GM12892 (cell line): ENCODE measurements around the gene BROX.

Source experiments
- POLR2A ChIP-seq: IDR thresholded peaks from 2 replicates; pipeline ENCODE4 v1.6.1; 2011; ENCODE audit warnings: low read depth, low read length, control low read depth
- POLR2AphosphoS5 ChIP-seq: IDR thresholded peaks from 2 replicates; pipeline ENCODE4 v1.6.1; 2011; ENCODE audit warnings: low read depth, low read length, control low read depth
- TAF1 ChIP-seq: IDR thresholded peaks from 2 replicates; pipeline ENCODE4 v1.6.1; 2011; ENCODE audit warnings: low read depth, mild to moderate bottlenecking, control low read depth, low read length, borderline replicate concordance

DNA sequence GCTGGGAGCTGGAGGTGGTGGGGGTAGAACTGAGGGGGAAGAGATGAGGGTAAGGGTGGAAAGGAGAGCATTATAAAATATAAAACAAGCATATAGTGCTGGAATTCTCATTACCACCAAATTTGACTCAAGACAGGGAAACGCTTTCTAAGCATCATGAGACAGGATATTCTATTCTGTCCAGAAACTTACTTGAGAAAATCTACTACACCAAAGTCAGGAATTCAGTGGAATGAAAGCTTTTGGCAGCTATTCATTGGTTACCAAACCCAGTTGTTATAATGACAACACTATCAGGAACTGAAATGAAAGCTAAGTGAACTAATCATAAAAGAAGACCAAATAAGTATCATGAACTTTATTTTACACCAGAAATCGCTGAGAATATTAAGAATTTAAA lies 14.5 kb upstream of the BROX start:
- TF ChIP-seq POLR2AphosphoS5 (no peak), TAF1 (no peak), POLR2A (no peak)
